ENCODE measurements around the gene PEX5L. TPM values are rescaled to one million over a fixed set of nuclear protein-coding genes. Genes with fewer than 3 reads are reported as not detected.

PEX5L gene
- total and polyA plus RNA-seq, 3 donors from 2014 or later = 6.3 to 7.3 (median 6.6) TPM

DNA sequence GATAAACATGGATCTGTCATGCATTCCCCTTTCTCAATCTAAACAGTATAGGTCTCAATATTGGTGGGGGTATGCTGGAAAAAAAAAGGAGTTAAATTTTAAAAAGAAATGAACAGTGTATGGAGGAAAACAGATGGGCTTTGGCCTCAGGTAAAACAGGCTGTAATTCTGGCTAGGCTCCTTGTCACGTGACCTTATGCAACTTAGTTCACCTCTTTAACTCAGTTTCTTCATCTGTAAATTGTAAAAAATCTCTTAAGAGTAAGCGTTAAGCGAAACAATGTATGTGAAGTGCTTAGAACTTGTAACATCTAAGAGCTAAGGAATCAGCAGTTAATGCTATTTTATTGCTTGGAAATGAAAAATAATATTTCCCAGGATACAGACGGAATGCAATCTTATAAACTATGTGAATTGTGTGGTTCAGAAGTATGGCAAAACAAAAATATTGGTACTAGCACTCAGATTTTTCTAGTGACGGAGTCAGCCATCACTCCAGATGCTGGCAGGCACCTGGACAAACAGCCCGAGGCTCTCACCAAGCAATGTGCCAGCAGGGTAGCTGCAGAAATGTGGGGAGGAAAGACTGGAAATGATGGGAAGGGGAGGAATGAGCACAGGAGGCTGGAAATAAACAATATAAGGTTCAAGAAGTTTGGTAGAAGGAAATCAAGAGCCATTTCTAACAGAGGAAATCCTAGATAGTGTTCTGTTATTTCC, 211.1 kb downstream of the PEX5L start:
- H3K36me3 ChIP-seq (ENCODE audit: low read depth, missing control alignments) = no peaks in the 10 kb centered on the region
- no peak overlapping the region for H3K4me3 ChIP-seq
- TF ChIP-seq, protein P1, sequence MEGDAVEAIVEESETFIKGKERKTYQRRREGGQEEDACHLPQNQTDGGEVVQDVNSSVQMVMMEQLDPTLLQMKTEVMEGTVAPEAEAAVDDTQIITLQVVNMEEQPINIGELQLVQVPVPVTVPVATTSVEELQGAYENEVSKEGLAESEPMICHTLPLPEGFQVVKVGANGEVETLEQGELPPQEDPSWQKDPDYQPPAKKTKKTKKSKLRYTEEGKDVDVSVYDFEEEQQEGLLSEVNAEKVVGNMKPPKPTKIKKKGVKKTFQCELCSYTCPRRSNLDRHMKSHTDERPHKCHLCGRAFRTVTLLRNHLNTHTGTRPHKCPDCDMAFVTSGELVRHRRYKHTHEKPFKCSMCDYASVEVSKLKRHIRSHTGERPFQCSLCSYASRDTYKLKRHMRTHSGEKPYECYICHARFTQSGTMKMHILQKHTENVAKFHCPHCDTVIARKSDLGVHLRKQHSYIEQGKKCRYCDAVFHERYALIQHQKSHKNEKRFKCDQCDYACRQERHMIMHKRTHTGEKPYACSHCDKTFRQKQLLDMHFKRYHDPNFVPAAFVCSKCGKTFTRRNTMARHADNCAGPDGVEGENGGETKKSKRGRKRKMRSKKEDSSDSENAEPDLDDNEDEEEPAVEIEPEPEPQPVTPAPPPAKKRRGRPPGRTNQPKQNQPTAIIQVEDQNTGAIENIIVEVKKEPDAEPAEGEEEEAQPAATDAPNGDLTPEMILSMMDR (IDR thresholded peaks at IDR 0.05) = no peak
- TF ChIP-seq POLR2A (IDR thresholded peaks at IDR 0.05) = no peak
- WGBS, 2 donors = 69 to 82% methylated on average over 6 of the region's 6 CpGs
- intact Hi-C loops (cut with DNase I; ENCODE audit: low total_unique reads) = no loop called here
- no peaks in the 10 kb centered on the region for H3K4me1 ChIP-seq
- H3K27ac ChIP-seq = no peak overlapping the region
- no peak for DNase-seq
- H3K9me3 ChIP-seq = no peaks in the 10 kb centered on the region
- H3K27me3 ChIP-seq = no peaks in the 10 kb centered on the region

DNA sequence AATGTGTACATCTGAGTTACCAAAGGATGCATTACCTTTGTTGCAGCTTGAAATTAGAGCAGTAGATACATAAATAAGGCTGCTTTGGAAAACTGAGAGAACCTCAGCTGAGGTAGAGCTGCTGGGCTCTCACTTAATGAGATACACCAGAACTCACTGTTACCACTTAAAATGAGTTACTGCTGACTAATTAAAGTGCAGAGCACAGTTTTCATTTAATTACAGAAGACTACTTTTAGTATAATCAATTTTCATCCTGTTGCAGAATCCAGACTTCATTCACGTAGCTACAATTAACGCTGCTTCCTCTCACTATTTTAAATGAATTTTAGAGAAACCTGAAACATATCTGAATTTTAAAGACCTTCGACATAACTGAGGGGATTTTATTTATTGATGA, 214.4 kb downstream of the PEX5L start:
- no peaks in the 10 kb centered on the region for H3K36me3 ChIP-seq (ENCODE audit: low read depth, missing control alignments)
- no peaks in the 10 kb centered on the region for H3K4me1 ChIP-seq
- H3K27ac ChIP-seq = no peak overlapping the region
- intact Hi-C loops (cut with DNase I; ENCODE audit: low total_unique reads) = no loop called here
- no peaks in the 10 kb centered on the region for H3K27me3 ChIP-seq
- TF ChIP-seq, protein P1 (IDR thresholded peaks at IDR 0.05) = no peak
- no peak for TF ChIP-seq POLR2A (IDR thresholded peaks at IDR 0.05)
- 77 to 87% methylated on average over 3 of the region's 3 CpGs for WGBS, 2 donors
- DNase-seq = no peak
- H3K4me3 ChIP-seq = no peak overlapping the region
- H3K9me3 ChIP-seq = no peaks in the 10 kb centered on the region

DNA sequence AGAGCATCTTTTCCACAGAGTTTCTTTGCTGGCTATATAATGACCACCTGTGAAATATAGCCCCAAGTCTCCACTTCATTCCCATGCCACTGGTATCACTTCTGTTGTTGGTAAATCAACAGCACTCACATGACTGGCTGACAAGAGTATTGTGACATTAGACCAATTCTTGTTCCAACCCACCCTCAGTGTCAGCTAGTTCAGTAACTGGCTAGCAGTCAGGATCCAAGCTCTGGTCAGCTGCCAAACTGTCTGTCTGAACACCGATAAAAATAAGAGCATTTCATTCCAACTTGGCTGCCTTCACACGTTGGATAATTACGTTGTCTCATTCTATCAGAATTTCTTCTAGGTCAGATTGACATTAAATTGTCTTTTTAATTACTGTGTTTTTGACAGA, 217.4 kb downstream of the PEX5L start:
- H3K4me1 ChIP-seq = no peaks in the 10 kb centered on the region

DNA sequence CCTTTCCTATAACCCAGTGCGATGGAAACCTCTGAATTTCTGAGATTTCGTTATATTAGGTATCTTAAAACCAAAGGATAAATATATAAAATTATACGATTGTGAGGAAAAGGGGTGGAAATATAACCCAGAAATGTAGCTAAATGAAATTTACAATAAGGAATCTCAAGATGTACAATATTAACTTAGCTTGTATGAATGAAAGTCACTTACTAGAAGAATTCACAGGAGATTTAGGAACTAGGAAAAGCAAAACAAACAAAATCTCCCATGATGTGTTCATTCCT, 224.7 kb downstream of the PEX5L start:
- Histone ChIP-seq H3K4me1 (no peaks in the 10 kb centered on the region), H3K27me3 (no peaks in the 10 kb centered on the region), H3K36me3 (ENCODE audit: low read depth, missing control alignments) (no peaks in the 10 kb centered on the region), H3K4me3 (no peak overlapping the region), H3K9me3 (no peaks in the 10 kb centered on the region), H3K27ac (no peak overlapping the region)
- TF ChIP-seq, protein P1 (IDR thresholded peaks at IDR 0.05) = no peak
- TF ChIP-seq POLR2A (IDR thresholded peaks at IDR 0.05) = no peak
- 80 to 86% methylated on average over 3 of the region's 3 CpGs for WGBS, 2 donors
- DNase-seq = no peak
- intact Hi-C loops (cut with DNase I; ENCODE audit: low total_unique reads) = no loop called here

More for the DNA sequence above, 217.4 kb downstream of the PEX5L start:
- Histone ChIP-seq H3K4me3 (no peak overlapping the region), H3K27me3 (no peaks in the 10 kb centered on the region), H3K9me3 (no peaks in the 10 kb centered on the region), H3K36me3 (ENCODE audit: low read depth, missing control alignments) (no peaks in the 10 kb centered on the region), H3K27ac (no peak overlapping the region)
- TF ChIP-seq, protein P1 (IDR thresholded peaks at IDR 0.05) = no peak
- TF ChIP-seq POLR2A (IDR thresholded peaks at IDR 0.05) = no peak
- peak; percentile 77 for DNase-seq
- 31 to 42% methylated on average over 3 of the region's 3 CpGs for WGBS, 2 donors
- intact Hi-C loops (cut with DNase I; ENCODE audit: low total_unique reads) = no loop called here
